Mononuclear cell (primary cell): Measurements from ENCODE around the gene TXNRD2. TPM values are rescaled to one million over a fixed set of nuclear protein-coding genes. Genes with fewer than 3 reads are reported as not detected.

Source experiments
- H3K27me3 ChIP-seq: 2 replicates; pipeline ENCODE4 v1.6.0; 2011; ENCODE audit warnings: low read length, control low read depth; ENCODE audit not compliant: insufficient read depth
- H3K4me1 ChIP-seq: 2 replicates; pipeline ENCODE4 v1.5.1; 2011; ENCODE audit warnings: mild to moderate bottlenecking, low read length, control low read depth; ENCODE audit not compliant: insufficient read depth
- H3K4me3 ChIP-seq: 2 replicates; pipeline ENCODE4 v1.5.1; 2011; ENCODE audit warnings: mild to moderate bottlenecking, low read length, moderate library complexity
- H3K9me3 ChIP-seq: 2 replicates; pipeline ENCODE4 v1.5.1; 2011; ENCODE audit warnings: low read depth, mild to moderate bottlenecking, control low read depth, low read length
- total RNA-seq: library from RNA; depleted of rRNA; stranded (reverse); fragments of >200 nt; gene quantifications from one replicate; pipeline ENCODE4 v1.2.3, GENCODE V29; 2012

The TXNRD2 gene
- total RNA-seq, 1 donor, result 11.3 TPM

- Histone ChIP-seq H3K27me3 (no peaks in the 10 kb centered on the region), H3K9me3 (no peaks in the 10 kb centered on the region), H3K4me3 (no peak overlapping the region), H3K4me1 (peaks cover 10% of the 10 kb centered on the region)
Observed at GRCh38 chr22:19983741-19984140, 42.1 kb upstream of the TXNRD2 start.

- peaks cover 10% of the 10 kb centered on the region for H3K4me1 ChIP-seq
- H3K4me3 ChIP-seq, result no peak overlapping the region
- H3K27me3 ChIP-seq, result no peaks in the 10 kb centered on the region
- no peaks in the 10 kb centered on the region for H3K9me3 ChIP-seq
Observed at GRCh38 chr22:19982991-19983578, 41.5 kb upstream of the TXNRD2 start.

- no peaks in the 10 kb centered on the region for H3K9me3 ChIP-seq
- no peaks in the 10 kb centered on the region for H3K27me3 ChIP-seq
- peaks cover 10% of the 10 kb centered on the region for H3K4me1 ChIP-seq
Observed at GRCh38 chr22:19981961-19982920, 40.6 kb upstream of the TXNRD2 start.

GRCh38 chr22:19981171-19981960 lies 39.7 kb upstream of the TXNRD2 start:
- Histone ChIP-seq H3K4me1 (peaks cover 5% of the 10 kb centered on the region), H3K9me3 (no peaks in the 10 kb centered on the region), H3K4me3 (no peak overlapping the region), H3K27me3 (no peaks in the 10 kb centered on the region)

More at GRCh38 chr22:19981961-19982920, 40.6 kb upstream of the TXNRD2 start:
- H3K4me3 ChIP-seq, result no peak overlapping the region

GRCh38 chr22:19980766-19981165 lies 39.1 kb upstream of the TXNRD2 start:
- Histone ChIP-seq H3K4me3 (no peak overlapping the region), H3K9me3 (no peaks in the 10 kb centered on the region), H3K4me1 (no peaks in the 10 kb centered on the region), H3K27me3 (no peaks in the 10 kb centered on the region)

GRCh38 chr22:19979712-19980493 lies 38.3 kb upstream of the TXNRD2 start:
- Histone ChIP-seq H3K4me3 (no peak overlapping the region), H3K9me3 (no peaks in the 10 kb centered on the region), H3K4me1 (peaks cover 6% of the 10 kb centered on the region), H3K27me3 (no peaks in the 10 kb centered on the region)

GRCh38 chr22:19978748-19979147 lies 37.1 kb upstream of the TXNRD2 start:
- Histone ChIP-seq H3K27me3 (no peaks in the 10 kb centered on the region), H3K9me3 (no peaks in the 10 kb centered on the region), H3K4me1 (peaks cover 10% of the 10 kb centered on the region), H3K4me3 (no peak overlapping the region)

- Histone ChIP-seq H3K4me1 (peaks cover 10% of the 10 kb centered on the region), H3K9me3 (no peaks in the 10 kb centered on the region), H3K27me3 (no peaks in the 10 kb centered on the region), H3K4me3 (no peak overlapping the region)
Observed at GRCh38 chr22:19977296-19978243, 36.0 kb upstream of the TXNRD2 start.

- no peaks in the 10 kb centered on the region for H3K9me3 ChIP-seq
- H3K27me3 ChIP-seq, result no peaks in the 10 kb centered on the region
- peaks cover 12% of the 10 kb centered on the region for H3K4me1 ChIP-seq
- H3K4me3 ChIP-seq, result no peak overlapping the region
Observed at GRCh38 chr22:19976671-19977070, 35.1 kb upstream of the TXNRD2 start.

- Histone ChIP-seq H3K4me1 (peaks cover 19% of the 10 kb centered on the region), H3K9me3 (no peaks in the 10 kb centered on the region), H3K27me3 (no peaks in the 10 kb centered on the region), H3K4me3 (no peak overlapping the region)
Observed at GRCh38 chr22:19975707-19976035, 34.1 kb upstream of the TXNRD2 start.

- Histone ChIP-seq H3K27me3 (no peaks in the 10 kb centered on the region), H3K9me3 (no peaks in the 10 kb centered on the region), H3K4me1 (peaks cover 22% of the 10 kb centered on the region), H3K4me3 (no peak overlapping the region)
Observed at GRCh38 chr22:19974935-19975706, 33.5 kb upstream of the TXNRD2 start.

GRCh38 chr22:19974268-19974861 lies 32.7 kb upstream of the TXNRD2 start:
- H3K4me1 ChIP-seq, result peaks cover 22% of the 10 kb centered on the region
- no peaks in the 10 kb centered on the region for H3K9me3 ChIP-seq
- H3K27me3 ChIP-seq, result no peaks in the 10 kb centered on the region
- no peak overlapping the region for H3K4me3 ChIP-seq
